IMR-90 (cell line): ENCODE measurements around the gene ZNF580. TPM values are rescaled to one million over a fixed set of nuclear protein-coding genes. Genes with fewer than 3 reads are reported as not detected.

Experiments
- ATAC-seq: fragments of 200-7000 bp; cut with Tn5 transposase; 2 replicates; pipeline ENCODE4 v1.9.1; 2020; ENCODE audit warnings: low read depth, mild to moderate bottlenecking, moderate library complexity
- BruUV-seq: library from RNA; stranded (reverse); fragments of 400-500 nt; replicated peaks from 2 replicates; lab custom pipeline; 2021; lab: Mats Ljungman, UMichigan
- CTCF ChIA-PET: fragments of 300-600 bp; formaldehyde crosslinking; extraction: SDS; loops from one replicate; lab custom pipeline; 2021; ENCODE audit warnings: antibody characterized with exemption; lab: Yijun Ruan, JAX
- POLR2A ChIA-PET: fragments of 300-600 bp; sonication (Branson Sonifier 250); formaldehyde crosslinking; loops from one replicate; lab custom pipeline; 2022; ENCODE audit warnings: antibody characterized with exemption; ENCODE audit not compliant: unreplicated experiment; lab: Charles Lee
- DNase-seq: peaks from one replicate; pipeline ENCODE4 v3.0.0; 2013
- H2AFZ ChIP-seq: replicated peaks from 2 replicates; pipeline ENCODE3; 2013; ENCODE audit warnings: low read length, mild to moderate bottlenecking; ENCODE audit not compliant: poor library complexity
- H2AK5ac ChIP-seq: 2 replicates; pipeline ENCODE4 v1.6.1; 2013; ENCODE audit warnings: low read depth, low read length, inconsistent platforms
- H2AK9ac ChIP-seq: replicated peaks from 2 replicates; pipeline ENCODE3; 2013; ENCODE audit warnings: mild to moderate bottlenecking, low read depth, low read length, moderate library complexity; ENCODE audit not compliant: poor library complexity
- H2BK120ac ChIP-seq: 2 replicates; pipeline ENCODE4 v1.6.1; 2013; ENCODE audit warnings: low read depth, low read length, inconsistent platforms
- H2BK15ac ChIP-seq: 3 replicates; pipeline ENCODE4 v1.6.1; 2013; ENCODE audit warnings: low read depth, low read length, inconsistent platforms
- H2BK20ac ChIP-seq: 2 replicates; pipeline ENCODE4 v1.6.1; 2013; ENCODE audit warnings: low read depth, mild to moderate bottlenecking, inconsistent platforms, low read length, moderate library complexity
- H2BK5ac ChIP-seq: 2 replicates; pipeline ENCODE4 v1.6.1; 2013; ENCODE audit warnings: mild to moderate bottlenecking, low read depth, low read length, inconsistent platforms; ENCODE audit not compliant: poor library complexity, severe bottlenecking
- H3K14ac ChIP-seq: replicated peaks from 2 replicates; pipeline ENCODE4 v1.6.1; 2013; ENCODE audit warnings: low read depth, low read length, inconsistent platforms
- H3K18ac ChIP-seq: 2 replicates; pipeline ENCODE4 v1.6.1; 2013; ENCODE audit warnings: low read depth, low read length, control low read depth
- H3K23ac ChIP-seq: 2 replicates; pipeline ENCODE4 v1.6.1; 2013; ENCODE audit warnings: low read depth, low read length, inconsistent platforms
- H3K27ac ChIP-seq: 2 replicates; pipeline ENCODE4 v1.5.1; 2013; ENCODE audit warnings: mild to moderate bottlenecking, control low read depth, low read length; ENCODE audit not compliant: insufficient read depth
- H3K27me3 ChIP-seq: 2 replicates; pipeline ENCODE4 v1.6.1; 2013; ENCODE audit warnings: low read length; ENCODE audit not compliant: control insufficient read depth, insufficient read depth
- H3K36me3 ChIP-seq: 2 replicates; pipeline ENCODE4 v1.6.1; 2013; ENCODE audit warnings: low read length, mixed read lengths; ENCODE audit not compliant: control insufficient read depth, insufficient read depth
- H3K4ac ChIP-seq: 2 replicates; pipeline ENCODE4 v1.6.1; 2013; ENCODE audit warnings: low read depth, low read length, inconsistent platforms
- H3K4me1 ChIP-seq: 2 replicates; pipeline ENCODE4 v1.6.1; 2013; ENCODE audit warnings: low read length, mixed read lengths; ENCODE audit not compliant: control insufficient read depth, insufficient read depth
- H3K4me2 ChIP-seq: 2 replicates; pipeline ENCODE4 v1.6.1; 2013; ENCODE audit warnings: low read depth, mild to moderate bottlenecking, control low read depth, low read length, moderate library complexity
- H3K4me3 ChIP-seq: 2 replicates; pipeline ENCODE4 v1.5.1; 2013; ENCODE audit warnings: low read depth, mild to moderate bottlenecking, control low read depth, low read length, moderate library complexity; ENCODE audit not compliant: insufficient read depth
- H3K56ac ChIP-seq: 2 replicates; pipeline ENCODE4 v1.6.1; 2013; ENCODE audit warnings: low read length, inconsistent platforms; ENCODE audit not compliant: insufficient read depth; ENCODE audit errors: extremely low read depth
- H3K79me1 ChIP-seq, 2 experiments: 2 replicates each; pipeline ENCODE4 v1.6.1; 2013; ENCODE audit warnings: low read length in 2 of 2, inconsistent platforms in 1 of 2, low read depth in 1 of 2
- H3K9ac ChIP-seq: 2 replicates; pipeline ENCODE4 v1.6.1; 2013; ENCODE audit warnings: low read depth, low read length, control low read depth
- H3K9me1 ChIP-seq: 2 replicates; pipeline ENCODE4 v1.6.1; 2013; ENCODE audit warnings: low read length, inconsistent platforms; ENCODE audit not compliant: insufficient read depth
- H3K9me3 ChIP-seq: 2 replicates; pipeline ENCODE4 v1.6.1; 2013; ENCODE audit warnings: low read length; ENCODE audit not compliant: control insufficient read depth, insufficient read depth
- H4K20me1 ChIP-seq: 2 replicates; pipeline ENCODE4 v1.6.1; 2013; ENCODE audit warnings: low read length, inconsistent platforms; ENCODE audit not compliant: insufficient read depth
- H4K5ac ChIP-seq: 2 replicates; pipeline ENCODE4 v1.6.1; 2013; ENCODE audit warnings: mild to moderate bottlenecking, low read depth, low read length, control low read depth
- H4K8ac ChIP-seq, 2 experiments: 2 replicates each; pipeline ENCODE4 v1.6.1; 2013; ENCODE audit warnings: low read depth in 2 of 2, low read length in 2 of 2, control low read depth in 1 of 2, inconsistent platforms in 1 of 2
- H4K91ac ChIP-seq: 2 replicates; pipeline ENCODE4 v1.6.1; 2013; ENCODE audit warnings: low read depth, low read length, inconsistent platforms; ENCODE audit not compliant: insufficient read depth
- CEBPB ChIP-seq: IDR thresholded peaks from 2 replicates; pipeline ENCODE4 v1.6.1; 2012; ENCODE audit warnings: low read depth, low read length, improper control_type of control experiment
- CHD1 ChIP-seq: IDR thresholded peaks from 2 replicates; pipeline ENCODE4 v1.6.1; 2012; ENCODE audit warnings: low read depth, low read length, improper control_type of control experiment
- FOS ChIP-seq: fragments of 150-350 bp; IDR thresholded peaks from 2 replicates; pipeline ENCODE4 v1.6.1; 2016; ENCODE audit warnings: low read depth, low read length
- MAFK ChIP-seq: IDR thresholded peaks from 2 replicates; pipeline ENCODE4 v1.6.1; 2012; ENCODE audit warnings: low read depth, low read length, improper control_type of control experiment
- MXI1 ChIP-seq: IDR thresholded peaks from 2 replicates; pipeline ENCODE4 v1.6.1; 2012; ENCODE audit warnings: low read depth, mild to moderate bottlenecking, low read length, moderate library complexity, borderline replicate concordance
- NFE2L2 ChIP-seq: fragments of 150-350 bp; IDR thresholded peaks from 2 replicates; pipeline ENCODE4 v1.6.1; 2016; ENCODE audit warnings: low read depth, mild to moderate bottlenecking, low read length
- RAD21 ChIP-seq: IDR thresholded peaks from 2 replicates; pipeline ENCODE4 v1.6.1; 2012; ENCODE audit warnings: low read length, improper control_type of control experiment
- RCOR1 ChIP-seq: IDR thresholded peaks from 2 replicates; pipeline ENCODE4 v1.6.1; 2012; ENCODE audit warnings: mild to moderate bottlenecking, low read length, improper control_type of control experiment; ENCODE audit not compliant: insufficient replicate concordance
- RFX5 ChIP-seq: IDR thresholded peaks from 2 replicates; pipeline ENCODE4 v1.8.0; 2012; ENCODE audit warnings: low read depth, mild to moderate bottlenecking, low read length, moderate library complexity
- SMC3 ChIP-seq: fragments of 150-350 bp; IDR thresholded peaks from 2 replicates; pipeline ENCODE4 v1.6.1; 2016; ENCODE audit warnings: low read depth, mild to moderate bottlenecking, antibody characterized with exemption, low read length, moderate library complexity
- WGBS, 2 experiments: methylation state at CpG; one replicate each; pipeline versions ENCODE4 v1.1.5 to v1.1.7; 2013; ENCODE audit warnings: missing lambda C conversion rate in 2 of 2; ENCODE audit not compliant: insufficient read length in 1 of 2; ENCODE audit errors: extremely low coverage in 2 of 2; 5-methylcytosine and 5-hydroxymethylcytosine counted together
- dilution Hi-C: fragments of 300-500 bp; cut with HindIII; formaldehyde crosslinking; loops from one replicate; pipeline ENCODE4 v1.14.3; 2018; ENCODE audit warnings: low sequenced_read_pairs; ENCODE audit not compliant: unreplicated experiment
- in situ Hi-C: fragments of 300-500 bp; cut with MboI; formaldehyde crosslinking; loops from 3 replicates; pipeline ENCODE4 v1.14.3; 2019; ENCODE audit warnings: low sequenced_read_pairs, inconsistent platforms, mixed read lengths
- intact Hi-C: fragments of 100-400 bp; cut with micrococcal nuclease; formaldehyde crosslinking; loops from 2 replicates; pipeline ENCODE4 v1.10.0; 2022
- polyA plus RNA-seq, 3 experiments: library from polyadenylated mRNA; depleted of rRNA; stranded (reverse); fragments of >200 nt; gene quantifications; 2 replicates each; pipeline ENCODE4 v1.2.3, GENCODE V29; 2012; ENCODE audit warnings: low replicate concordance in 1 of 3
- total RNA-seq: library from RNA; depleted of rRNA; stranded (reverse); fragments of >200 nt; gene quantifications from 2 replicates; pipeline ENCODE4 v1.2.3, GENCODE V29; 2012
- TF ChIP-seq, protein P1 (sequence below): fragments of 150-350 bp; IDR thresholded peaks from 2 replicates; pipeline ENCODE4 v1.6.1; 2016; ENCODE audit warnings: low read depth, mild to moderate bottlenecking, low read length, moderate library complexity, borderline replicate concordance
- TF ChIP-seq, protein P2 (sequence below): fragments of 150-350 bp; IDR thresholded peaks from 2 replicates; pipeline ENCODE4 v1.6.1; 2017; ENCODE audit warnings: mild to moderate bottlenecking, antibody characterized with exemption, low read length, low read depth
- TF ChIP-seq, protein P3 (sequence below): conservative IDR thresholded peaks from 2 replicates; pipeline ENCODE4 v1.5.1; 2012; ENCODE audit warnings: mild to moderate bottlenecking, low read depth, low read length, improper control_type of control experiment

ZNF580 gene
- total and polyA plus RNA-seq, 2 of the 4 experiments (the other 2 are of a cell fraction): 1.4 to 36.9 TPM

DNA sequence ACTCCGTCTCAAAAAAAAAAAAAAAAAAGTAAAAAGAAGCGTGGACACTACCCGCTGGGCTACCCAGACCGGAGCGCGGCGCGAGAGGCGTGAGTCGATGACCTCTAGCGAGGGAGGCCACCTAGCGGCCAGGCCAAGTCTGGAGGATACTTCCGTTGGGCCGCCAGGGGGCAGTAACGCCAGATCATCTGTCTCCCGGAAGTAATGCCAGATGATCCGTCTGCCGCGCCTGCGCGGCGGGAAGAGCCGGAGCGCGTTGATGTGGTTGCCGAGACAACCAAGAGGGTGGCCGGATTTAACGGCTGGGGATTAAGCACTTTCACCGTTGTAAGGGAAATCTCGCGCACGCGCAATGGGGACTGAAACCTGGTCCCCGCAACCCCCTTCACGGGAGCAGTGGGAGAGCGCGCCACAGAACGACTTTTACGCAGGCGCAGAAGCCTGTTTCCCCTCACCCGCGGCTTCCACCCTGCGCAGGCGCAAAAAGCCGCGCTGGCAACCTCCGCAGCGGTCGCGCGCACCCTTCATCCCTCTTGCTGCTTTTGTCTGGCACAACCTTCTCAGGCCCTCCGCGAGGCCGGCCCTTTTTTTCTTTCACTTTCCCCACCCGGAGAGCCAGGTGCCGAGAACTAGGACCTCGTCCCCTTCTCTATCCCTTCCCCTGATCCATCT, 13.0 kb downstream of the ZNF580 start:
- intact Hi-C loops: loop anchor here (2.0 kb wide), 1 partner anchor 21 kb away; the partner anchor contains the start of gene EPN1
- ATAC-seq (peak; percentile 57), DNase-seq (peak; percentile 99)
- Histone ChIP-seq H3K9me1 (peaks cover 13% of the 10 kb centered on the region), H3K23ac (peak overlapping the region; percentile 68; the same call in 1 of the 2 replicates), H2BK15ac (no peak overlapping the region; the same call in 2 of the 3 replicates), H3K27ac (peak overlapping the region; percentile 89), H4K8ac (peak overlapping the region; percentile 93 to 98), H3K4ac (peak overlapping the region; percentile 91), H3K36me3 (peaks cover 8% of the 10 kb centered on the region), H3K27me3 (no peaks in the 10 kb centered on the region), H3K4me1 (peaks cover 14% of the 10 kb centered on the region), H3K18ac (peak overlapping the region; percentile 40), H2AFZ (peak overlapping the region; percentile 98), H4K91ac (peak overlapping the region; percentile 80), H3K9me3 (no peaks in the 10 kb centered on the region), H4K5ac (peak overlapping the region; percentile 64), H2BK20ac (no peak overlapping the region), H3K56ac (peak overlapping the region; percentile 97), H3K4me2 (peak overlapping the region; percentile 35), H2AK9ac (peak overlapping the region; percentile 99), H3K79me1 (peaks cover under 1 to 14% of the 10 kb centered on the region in 2 experiments; a peak in 2 of 4 replicates), H2BK5ac (peak overlapping the region; percentile 82), H4K20me1 (peaks cover 43% of the 10 kb centered on the region), H2BK120ac (peak overlapping the region; percentile 62; the same call in 1 of the 2 replicates), H2AK5ac (peak overlapping the region; percentile 53), H3K4me3 (peak overlapping the region; percentile 71), H3K14ac (peak overlapping the region; percentile 95), H3K9ac (peak overlapping the region; percentile 86)
- WGBS, 2 experiments: 1% methylated on average over 37 of the region's 57 CpGs; no CpG with 5 or more reads in 1 of the 2 experiments
- dilution Hi-C loops: no loop called here
- in situ Hi-C loops: loop anchor here (25.0 kb wide), 2 partner anchors 1191 to 1516 kb away; partner anchors contain the start of genes CDC42EP5, CNOT3 and LENG9
- ChIA-PET CTCF (interaction anchor here (0.6 to 1.1 kb wide), 7 partner anchors 12 to 1518 kb away, joined by 3 to 5 read pairs (median 3); no protein-coding TSS in a partner anchor), POLR2A (interaction anchor here (0.6 to 1.1 kb wide), 7 partner anchors 10 to 1785 kb away, joined by 3 to 10 read pairs (median 6); no protein-coding TSS in a partner anchor)
- no TSS peak for BruUV-seq
- TF ChIP-seq RCOR1: no peak
- TF ChIP-seq, protein P1, sequence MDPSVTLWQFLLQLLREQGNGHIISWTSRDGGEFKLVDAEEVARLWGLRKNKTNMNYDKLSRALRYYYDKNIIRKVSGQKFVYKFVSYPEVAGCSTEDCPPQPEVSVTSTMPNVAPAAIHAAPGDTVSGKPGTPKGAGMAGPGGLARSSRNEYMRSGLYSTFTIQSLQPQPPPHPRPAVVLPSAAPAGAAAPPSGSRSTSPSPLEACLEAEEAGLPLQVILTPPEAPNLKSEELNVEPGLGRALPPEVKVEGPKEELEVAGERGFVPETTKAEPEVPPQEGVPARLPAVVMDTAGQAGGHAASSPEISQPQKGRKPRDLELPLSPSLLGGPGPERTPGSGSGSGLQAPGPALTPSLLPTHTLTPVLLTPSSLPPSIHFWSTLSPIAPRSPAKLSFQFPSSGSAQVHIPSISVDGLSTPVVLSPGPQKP: peak; percentile 70; the same call in 1 of the 2 replicates
- TF ChIP-seq CHD1: no peak
- TF ChIP-seq SMC3: peak; percentile 85
- TF ChIP-seq CEBPB: no peak
- TF ChIP-seq NFE2L2: no peak
- peak; percentile 4; the same call in 1 of the 2 replicates for TF ChIP-seq MAFK
- TF ChIP-seq RFX5: 0 out of 2 replicates have a peak, but pooled peaks have one; percentile 17
- TF ChIP-seq RAD21: peak; percentile 73
- TF ChIP-seq, protein P2, sequence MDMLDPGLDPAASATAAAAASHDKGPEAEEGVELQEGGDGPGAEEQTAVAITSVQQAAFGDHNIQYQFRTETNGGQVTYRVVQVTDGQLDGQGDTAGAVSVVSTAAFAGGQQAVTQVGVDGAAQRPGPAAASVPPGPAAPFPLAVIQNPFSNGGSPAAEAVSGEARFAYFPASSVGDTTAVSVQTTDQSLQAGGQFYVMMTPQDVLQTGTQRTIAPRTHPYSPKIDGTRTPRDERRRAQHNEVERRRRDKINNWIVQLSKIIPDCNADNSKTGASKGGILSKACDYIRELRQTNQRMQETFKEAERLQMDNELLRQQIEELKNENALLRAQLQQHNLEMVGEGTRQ: no peak
- TF ChIP-seq, protein P3, sequence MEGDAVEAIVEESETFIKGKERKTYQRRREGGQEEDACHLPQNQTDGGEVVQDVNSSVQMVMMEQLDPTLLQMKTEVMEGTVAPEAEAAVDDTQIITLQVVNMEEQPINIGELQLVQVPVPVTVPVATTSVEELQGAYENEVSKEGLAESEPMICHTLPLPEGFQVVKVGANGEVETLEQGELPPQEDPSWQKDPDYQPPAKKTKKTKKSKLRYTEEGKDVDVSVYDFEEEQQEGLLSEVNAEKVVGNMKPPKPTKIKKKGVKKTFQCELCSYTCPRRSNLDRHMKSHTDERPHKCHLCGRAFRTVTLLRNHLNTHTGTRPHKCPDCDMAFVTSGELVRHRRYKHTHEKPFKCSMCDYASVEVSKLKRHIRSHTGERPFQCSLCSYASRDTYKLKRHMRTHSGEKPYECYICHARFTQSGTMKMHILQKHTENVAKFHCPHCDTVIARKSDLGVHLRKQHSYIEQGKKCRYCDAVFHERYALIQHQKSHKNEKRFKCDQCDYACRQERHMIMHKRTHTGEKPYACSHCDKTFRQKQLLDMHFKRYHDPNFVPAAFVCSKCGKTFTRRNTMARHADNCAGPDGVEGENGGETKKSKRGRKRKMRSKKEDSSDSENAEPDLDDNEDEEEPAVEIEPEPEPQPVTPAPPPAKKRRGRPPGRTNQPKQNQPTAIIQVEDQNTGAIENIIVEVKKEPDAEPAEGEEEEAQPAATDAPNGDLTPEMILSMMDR: peak; percentile 100
- no peak for TF ChIP-seq FOS
- TF ChIP-seq MXI1: peak; percentile 77; the same call in 1 of the 2 replicates
